ENCODE measurements around the gene CACNG7. TPM values are rescaled to one million over a fixed set of nuclear protein-coding genes. Genes with fewer than 3 reads are reported as not detected.

CACNG7 gene
- polyA plus RNA-seq, 1 donor = 1.4 TPM

Other genes starting within 250 kb of the CACNG7 start
- gene NLRP12, start 85.0 kb upstream of the CACNG7 start, polyA plus RNA-seq = 0.03 TPM
- 87.7 TPM for gene MYADM, start 41.4 kb upstream of the CACNG7 start, polyA plus RNA-seq
- gene PRKCG, start 27.1 kb upstream of the CACNG7 start, polyA plus RNA-seq = 0.67 TPM
- gene CACNG8, start 53.7 kb downstream of the CACNG7 start, polyA plus RNA-seq = 0.15 TPM
- 0.04 TPM for gene CACNG6, start 82.4 kb downstream of the CACNG7 start, polyA plus RNA-seq
- gene VSTM1, start 154.6 kb downstream of the CACNG7 start, polyA plus RNA-seq = not detected
- not detected for gene TARM1, start 172.1 kb downstream of the CACNG7 start, polyA plus RNA-seq
- 0.31 TPM for gene OSCAR, start 191.5 kb downstream of the CACNG7 start, polyA plus RNA-seq
- gene NDUFA3, start 193.6 kb downstream of the CACNG7 start, polyA plus RNA-seq = 132 TPM
- gene TFPT, start 206.4 kb downstream of the CACNG7 start, polyA plus RNA-seq = 16.6 TPM
- 48.6 TPM for gene PRPF31, start 206.5 kb downstream of the CACNG7 start, polyA plus RNA-seq
- gene CNOT3, start 228.5 kb downstream of the CACNG7 start, polyA plus RNA-seq = 37.2 TPM